PC-3 (cell line): ENCODE results near the gene KCNK5. TPM values are rescaled to one million over a fixed set of nuclear protein-coding genes. Genes with fewer than 3 reads are reported as not detected.

Source experiments
- ATAC-seq: fragments of 200-7000 bp; cut with Tn5 transposase; 2 replicates; pipeline ENCODE4 v1.9.1; 2020; ENCODE audit warnings: mild to moderate bottlenecking, moderate library complexity
- BruUV-seq: library from RNA; stranded (reverse); fragments of 400-500 nt; replicated peaks from 2 replicates; lab custom pipeline; 2021; lab: Mats Ljungman, UMichigan
- CTCF ChIA-PET: fragments of 300-600 bp; sonication (Branson Sonifier 250); formaldehyde crosslinking; loops from one replicate; lab custom pipeline; 2022; ENCODE audit warnings: antibody characterized with exemption; lab: Charles Lee
- POLR2A ChIA-PET: fragments of 300-600 bp; sonication (Branson Sonifier 250); formaldehyde crosslinking; loops from one replicate; lab custom pipeline; 2022; ENCODE audit warnings: antibody characterized with exemption; ENCODE audit not compliant: unreplicated experiment; lab: Charles Lee
- DNase-seq: peaks from one replicate; pipeline ENCODE4 v3.0.0-alpha.2; 2015
- H2AFZ ChIP-seq: fragments of 300-600 bp; sonication (generic); 2 replicates; pipeline ENCODE4 v1.6.0; 2016; ENCODE audit warnings: antibody characterized with exemption, low read length
- H3F3A ChIP-seq: fragments of 300-600 bp; sonication (generic); one replicate; pipeline ENCODE4 v1.6.0; 2017; ENCODE audit warnings: antibody characterized with exemption, low read length, control low read depth, mild to moderate bottlenecking; ENCODE audit not compliant: unreplicated experiment
- H3K27ac ChIP-seq: fragments of 300-600 bp; sonication (generic); 2 replicates; pipeline ENCODE4 v1.5.1; 2016; ENCODE audit warnings: mild to moderate bottlenecking, low read length
- H3K27me3 ChIP-seq: fragments of 300-600 bp; sonication (generic); 2 replicates; pipeline ENCODE4 v1.6.1; 2016; ENCODE audit warnings: low read length, mixed read lengths
- H3K36me3 ChIP-seq: fragments of 300-600 bp; sonication (generic); 2 replicates; pipeline ENCODE4 v1.6.1; 2016; ENCODE audit warnings: low read depth, mixed run types, low read length, mixed read lengths
- H3K4me1 ChIP-seq: fragments of 300-600 bp; sonication (generic); 2 replicates; pipeline ENCODE4 v1.5.1; 2016; ENCODE audit warnings: low read length; ENCODE audit not compliant: insufficient read depth
- H3K4me2 ChIP-seq: fragments of 300-600 bp; sonication (generic); 2 replicates; pipeline ENCODE4 v1.6.0; 2016; ENCODE audit warnings: low read length
- H3K4me3 ChIP-seq: fragments of 300-600 bp; sonication (generic); 2 replicates; pipeline ENCODE4 v1.5.1; 2016; ENCODE audit warnings: mild to moderate bottlenecking, low read length, mixed read lengths
- H3K79me2 ChIP-seq: fragments of 300-600 bp; sonication (generic); 2 replicates; pipeline ENCODE4 v1.6.1; 2017; ENCODE audit warnings: low read length, mixed read lengths
- H3K9ac ChIP-seq: fragments of 300-600 bp; sonication (generic); 2 replicates; pipeline ENCODE4 v1.6.0; 2016; ENCODE audit warnings: mild to moderate bottlenecking, low read length
- H3K9me2 ChIP-seq: fragments of 300-600 bp; sonication (generic); replicated peaks from 2 replicates; pipeline ENCODE4 v1.6.1; 2016; ENCODE audit warnings: mixed run types, low read length, mixed read lengths
- H3K9me3 ChIP-seq: fragments of 300-600 bp; sonication (generic); 2 replicates; pipeline ENCODE4 v1.6.1; 2016; ENCODE audit warnings: low read length, mixed read lengths
- H4K20me1 ChIP-seq: fragments of 300-600 bp; sonication (generic); 2 replicates; pipeline ENCODE4 v1.6.1; 2016; ENCODE audit warnings: low read length, mixed read lengths
- EZH2 ChIP-seq: fragments of 300-600 bp; sonication (generic); IDR thresholded peaks from one replicate; pipeline ENCODE4 v1.6.1; 2017; ENCODE audit warnings: antibody characterized with exemption, mild to moderate bottlenecking, low read length; ENCODE audit not compliant: unreplicated experiment
- EZH2phosphoT487 ChIP-seq: fragments of 300-600 bp; sonication (generic); IDR thresholded peaks from 2 replicates; pipeline ENCODE4 v1.6.1; 2018; ENCODE audit warnings: mild to moderate bottlenecking, antibody characterized with exemption, low read length, borderline replicate concordance
- intact Hi-C: fragments of 100-400 bp; cut with micrococcal nuclease; formaldehyde crosslinking; loops from 2 replicates; pipeline ENCODE4 v1.9.0; 2023
- total RNA-seq: library from RNA; depleted of rRNA; stranded (reverse); fragments of >200 nt; gene quantifications from 2 replicates; pipeline ENCODE4 v1.2.3, GENCODE V29; 2014
- TF ChIP-seq, protein P1 (sequence below): fragments of 300-600 bp; sonication (generic); conservative IDR thresholded peaks from 2 replicates; pipeline ENCODE4 v1.5.1; 2017; ENCODE audit warnings: antibody characterized with exemption, low read depth, mild to moderate bottlenecking, low read length

Gene KCNK5
- total RNA-seq, 1 experiment from 2014 or later: 3.5 TPM

DNA sequence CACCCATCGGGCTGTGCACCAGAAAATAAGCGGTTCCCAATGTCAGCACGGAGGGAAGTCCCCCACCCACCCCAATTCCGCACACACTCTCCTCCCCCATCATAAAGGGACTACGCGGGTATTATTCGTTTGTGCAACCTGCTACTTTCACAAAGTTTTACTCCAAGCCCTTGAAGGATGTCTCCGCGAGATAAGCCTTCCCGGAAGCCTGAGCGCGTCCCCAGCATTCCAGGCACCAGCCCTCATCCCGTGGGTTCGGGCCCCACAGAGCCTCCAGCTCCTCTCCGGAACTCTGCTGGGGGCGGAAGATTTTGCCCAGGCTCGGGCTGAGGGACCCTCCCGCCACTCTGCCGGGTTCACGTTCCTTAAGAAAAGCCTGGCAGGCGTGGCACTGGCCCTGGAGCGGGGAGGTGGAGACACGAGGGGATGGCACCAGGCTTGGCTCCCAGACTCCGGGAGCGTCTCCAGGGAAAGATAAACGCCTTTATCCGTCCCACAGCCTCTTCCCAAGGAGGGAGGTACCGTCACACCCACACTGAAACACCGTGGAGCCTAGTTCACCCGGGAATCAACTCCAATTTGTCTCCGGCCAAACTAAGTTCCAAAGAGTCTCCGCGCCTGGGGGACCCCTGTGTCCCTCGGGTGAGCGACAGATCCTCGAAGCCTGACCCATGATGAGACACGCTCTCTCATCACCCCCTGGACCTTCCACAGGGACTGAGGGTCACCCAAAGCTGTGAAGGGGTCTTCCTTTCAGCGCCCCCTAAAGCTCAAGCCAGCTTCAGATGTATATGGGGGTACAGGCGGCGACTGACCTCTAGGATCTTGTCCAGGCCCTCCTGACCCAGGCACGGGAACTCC is 934 bp downstream of the KCNK5 start:
- H3K79me2 ChIP-seq: no peaks in the 10 kb centered on the region
- no peaks in the 10 kb centered on the region for H4K20me1 ChIP-seq
- no TSS peak for BruUV-seq
- peak overlapping the region; percentile 37; the same call in 1 of the 2 replicates for H3K9ac ChIP-seq
- H3K4me2 ChIP-seq: peak overlapping the region; percentile 74
- no peak overlapping the region for H3K27ac ChIP-seq
- H3F3A ChIP-seq: no peaks in the 10 kb centered on the region
- TF ChIP-seq, protein P1, sequence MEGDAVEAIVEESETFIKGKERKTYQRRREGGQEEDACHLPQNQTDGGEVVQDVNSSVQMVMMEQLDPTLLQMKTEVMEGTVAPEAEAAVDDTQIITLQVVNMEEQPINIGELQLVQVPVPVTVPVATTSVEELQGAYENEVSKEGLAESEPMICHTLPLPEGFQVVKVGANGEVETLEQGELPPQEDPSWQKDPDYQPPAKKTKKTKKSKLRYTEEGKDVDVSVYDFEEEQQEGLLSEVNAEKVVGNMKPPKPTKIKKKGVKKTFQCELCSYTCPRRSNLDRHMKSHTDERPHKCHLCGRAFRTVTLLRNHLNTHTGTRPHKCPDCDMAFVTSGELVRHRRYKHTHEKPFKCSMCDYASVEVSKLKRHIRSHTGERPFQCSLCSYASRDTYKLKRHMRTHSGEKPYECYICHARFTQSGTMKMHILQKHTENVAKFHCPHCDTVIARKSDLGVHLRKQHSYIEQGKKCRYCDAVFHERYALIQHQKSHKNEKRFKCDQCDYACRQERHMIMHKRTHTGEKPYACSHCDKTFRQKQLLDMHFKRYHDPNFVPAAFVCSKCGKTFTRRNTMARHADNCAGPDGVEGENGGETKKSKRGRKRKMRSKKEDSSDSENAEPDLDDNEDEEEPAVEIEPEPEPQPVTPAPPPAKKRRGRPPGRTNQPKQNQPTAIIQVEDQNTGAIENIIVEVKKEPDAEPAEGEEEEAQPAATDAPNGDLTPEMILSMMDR: no peak
- TF ChIP-seq EZH2phosphoT487 (no peak), EZH2 (no peak)
- no peaks in the 10 kb centered on the region for H3K9me2 ChIP-seq
- ChIA-PET POLR2A (no interaction called here), CTCF (no interaction called here)
- H2AFZ ChIP-seq: 0 out of 2 replicates have a peak overlapping the region, but pooled peaks have one; percentile 50
- no peaks in the 10 kb centered on the region for H3K9me3 ChIP-seq
- peak overlapping the region; percentile 58 for H3K4me3 ChIP-seq
- ATAC-seq (no peak), DNase-seq (no peak)
- H3K4me1 ChIP-seq: no peaks in the 10 kb centered on the region
- peaks cover 44% of the 10 kb centered on the region for H3K27me3 ChIP-seq
- intact Hi-C loops: no loop called here
- no peaks in the 10 kb centered on the region for H3K36me3 ChIP-seq

DNA sequence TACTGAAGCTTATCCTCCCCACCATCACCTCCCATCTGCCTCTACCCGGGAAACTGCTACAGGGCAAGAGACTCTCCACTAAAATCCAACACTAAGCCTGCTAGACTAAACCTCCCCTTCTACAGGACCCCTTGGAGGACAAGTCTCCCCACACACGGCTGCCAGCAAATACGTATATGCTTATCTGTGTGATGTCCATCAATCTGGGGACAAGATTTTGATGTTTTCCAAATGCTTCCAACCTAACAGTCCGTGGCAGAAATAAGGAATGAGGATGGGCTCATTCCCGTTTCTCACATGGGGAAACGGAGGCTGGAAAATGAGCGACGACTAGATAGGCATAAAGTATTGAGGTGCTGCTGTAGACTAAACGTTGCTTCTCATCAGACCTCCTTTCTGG is 1.8 kb downstream of the KCNK5 start:
- Histone ChIP-seq H3K27ac (no peak overlapping the region), H3K9me2 (no peaks in the 10 kb centered on the region), H3K9ac (no peak overlapping the region), H3K9me3 (no peaks in the 10 kb centered on the region), H3K4me3 (no peak overlapping the region), H4K20me1 (no peaks in the 10 kb centered on the region), H3K4me2 (no peak overlapping the region), H3K27me3 (peaks cover 48% of the 10 kb centered on the region), H2AFZ (no peak overlapping the region), H3K79me2 (no peaks in the 10 kb centered on the region), H3K4me1 (no peaks in the 10 kb centered on the region), H3F3A (no peaks in the 10 kb centered on the region), H3K36me3 (no peaks in the 10 kb centered on the region)
- no TSS peak for BruUV-seq
- ChIA-PET POLR2A (no interaction called here), CTCF (no interaction called here)
- intact Hi-C loops: no loop called here
- DNase-seq: no peak
- ATAC-seq: no peak
- TF ChIP-seq, protein P1: no peak
- TF ChIP-seq EZH2phosphoT487 (no peak), EZH2 (no peak)
